ENCODE measurements around the gene SGO2. TPM values are rescaled to one million over a fixed set of nuclear protein-coding genes. Genes with fewer than 3 reads are reported as not detected.

SGO2 gene
- total RNA-seq, 2 experiments from 2014 or later = 50.2 to 58.4 TPM

DNA sequence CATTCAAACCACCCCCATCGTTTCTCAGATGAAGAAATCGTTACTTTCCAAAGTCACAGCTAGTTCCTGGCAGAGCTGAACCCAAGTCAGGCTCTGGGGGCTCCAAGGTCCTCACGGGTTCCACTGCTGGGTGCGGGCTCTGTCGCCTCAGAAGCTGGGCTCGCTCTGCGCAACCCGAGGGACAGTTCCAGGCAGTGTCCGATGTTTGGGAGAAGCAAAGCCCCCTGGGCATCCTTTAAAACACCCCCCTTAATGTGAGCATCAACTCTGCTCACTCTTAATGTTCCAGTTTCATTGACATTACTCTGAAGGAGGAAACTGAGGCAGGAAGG, 60.6 kb downstream of the SGO2 start:
- CTCF ChIA-PET = interaction anchor here (0.7 to 1.6 kb wide), 4 partner anchors 30 to 635 kb away, joined by 3 to 4 read pairs (median 3); no protein-coding TSS in a partner anchor
- no peak for ATAC-seq
- H3K27ac Mint-ChIP-seq = no peak overlapping the region
- intact Hi-C loops (cut with micrococcal nuclease) = no loop called here
- no peak overlapping the region for H3K4me3 Mint-ChIP-seq
- H3K27me3 Mint-ChIP-seq = peaks cover 11% of the 10 kb centered on the region
- no peaks in the 10 kb centered on the region for H3K36me3 Mint-ChIP-seq (ENCODE audit: low read depth)
- no peak for DNase-seq
- peaks cover 4% of the 10 kb centered on the region for H3K4me1 Mint-ChIP-seq (ENCODE audit: low read depth)
- POLR2A ChIA-PET = interaction anchor here (1.0 kb wide), 1 partner anchor 156 kb away, joined by 3 read pairs; no protein-coding TSS in a partner anchor
- TF ChIP-seq, protein P1, sequence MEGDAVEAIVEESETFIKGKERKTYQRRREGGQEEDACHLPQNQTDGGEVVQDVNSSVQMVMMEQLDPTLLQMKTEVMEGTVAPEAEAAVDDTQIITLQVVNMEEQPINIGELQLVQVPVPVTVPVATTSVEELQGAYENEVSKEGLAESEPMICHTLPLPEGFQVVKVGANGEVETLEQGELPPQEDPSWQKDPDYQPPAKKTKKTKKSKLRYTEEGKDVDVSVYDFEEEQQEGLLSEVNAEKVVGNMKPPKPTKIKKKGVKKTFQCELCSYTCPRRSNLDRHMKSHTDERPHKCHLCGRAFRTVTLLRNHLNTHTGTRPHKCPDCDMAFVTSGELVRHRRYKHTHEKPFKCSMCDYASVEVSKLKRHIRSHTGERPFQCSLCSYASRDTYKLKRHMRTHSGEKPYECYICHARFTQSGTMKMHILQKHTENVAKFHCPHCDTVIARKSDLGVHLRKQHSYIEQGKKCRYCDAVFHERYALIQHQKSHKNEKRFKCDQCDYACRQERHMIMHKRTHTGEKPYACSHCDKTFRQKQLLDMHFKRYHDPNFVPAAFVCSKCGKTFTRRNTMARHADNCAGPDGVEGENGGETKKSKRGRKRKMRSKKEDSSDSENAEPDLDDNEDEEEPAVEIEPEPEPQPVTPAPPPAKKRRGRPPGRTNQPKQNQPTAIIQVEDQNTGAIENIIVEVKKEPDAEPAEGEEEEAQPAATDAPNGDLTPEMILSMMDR (IDR thresholded peaks at IDR 0.05) = no peak
- H3K9me3 Mint-ChIP-seq = no peaks in the 10 kb centered on the region

DNA sequence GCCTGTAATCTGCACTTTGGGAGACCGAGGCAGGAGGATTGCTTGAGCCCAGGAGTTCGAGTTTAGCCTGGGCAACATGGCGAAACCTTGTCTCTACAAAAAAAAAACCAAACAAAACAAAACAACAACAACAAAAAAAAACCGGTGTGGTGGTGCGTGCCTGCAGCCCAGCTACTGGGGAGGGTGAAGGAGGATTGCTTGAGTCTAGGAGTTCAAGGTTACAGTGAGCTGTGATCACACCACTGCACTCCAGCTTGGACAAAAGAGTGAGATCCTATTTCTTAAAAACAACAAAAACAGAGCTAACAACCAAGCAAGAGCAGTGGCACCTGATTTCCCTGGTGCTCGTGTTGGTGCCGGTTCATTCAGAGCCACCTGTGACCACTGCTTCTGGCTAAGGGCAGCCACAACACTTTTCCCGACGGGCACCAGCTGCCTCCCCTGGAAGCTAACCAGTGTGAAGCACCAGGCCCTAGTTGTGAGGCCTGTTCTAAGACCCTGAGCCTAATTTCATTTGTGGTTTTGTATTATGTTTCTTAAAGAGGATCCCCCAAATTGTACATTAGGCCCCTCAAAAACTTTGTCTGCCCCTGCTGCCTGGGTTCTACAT, 61.1 kb downstream of the SGO2 start:
- intact Hi-C loops (cut with micrococcal nuclease) = no loop called here
- no peaks in the 10 kb centered on the region for H3K36me3 Mint-ChIP-seq (ENCODE audit: low read depth)
- no peak for DNase-seq
- H3K4me3 Mint-ChIP-seq = no peak overlapping the region
- POLR2A ChIA-PET = interaction anchor here (0.7 to 1.0 kb wide), 2 partner anchors 156 to 254 kb away, joined by 3 read pairs; no protein-coding TSS in a partner anchor
- H3K27ac Mint-ChIP-seq = no peak overlapping the region
- TF ChIP-seq, protein P1 (IDR thresholded peaks at IDR 0.05) = no peak
- no peaks in the 10 kb centered on the region for H3K9me3 Mint-ChIP-seq
- H3K27me3 Mint-ChIP-seq = peaks cover 14% of the 10 kb centered on the region
- H3K4me1 Mint-ChIP-seq (ENCODE audit: low read depth) = peaks cover 4% of the 10 kb centered on the region
- CTCF ChIA-PET = interaction anchor here (0.7 to 2.2 kb wide), 5 partner anchors 11 to 636 kb away, joined by 3 to 7 read pairs (median 3); no protein-coding TSS in a partner anchor
- no peak for ATAC-seq

DNA sequence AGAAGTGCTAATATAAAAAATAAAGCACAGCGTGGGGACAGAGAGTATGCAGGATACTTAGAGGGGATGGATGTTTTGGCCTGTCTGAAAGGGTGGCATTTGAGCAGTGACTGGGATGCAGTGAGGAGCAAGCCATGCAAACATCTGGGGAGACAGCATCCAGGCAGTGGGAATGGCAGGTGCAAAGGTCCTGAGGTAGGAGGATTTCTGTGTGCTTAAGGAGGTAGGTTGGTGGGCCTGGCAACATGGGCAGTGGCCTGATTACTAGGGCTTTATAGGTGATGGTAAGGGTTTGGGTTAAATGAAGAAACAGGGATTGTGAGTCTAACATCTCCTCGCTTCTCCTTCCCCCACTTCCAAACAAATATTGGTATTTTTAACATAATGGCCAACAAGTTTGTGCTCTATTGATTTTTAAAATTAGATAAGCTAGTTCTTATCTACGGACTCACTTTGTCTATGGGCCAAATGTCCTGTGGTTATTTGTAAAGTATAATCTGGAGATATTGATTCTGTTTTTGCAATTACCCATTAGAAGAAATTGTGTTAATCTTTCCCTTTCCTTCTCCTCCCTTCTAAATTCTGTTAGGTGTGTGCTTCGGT, 62.2 kb downstream of the SGO2 start:
- Mint-ChIP-seq H3K9me3 (no peaks in the 10 kb centered on the region), H3K4me3 (no peak overlapping the region), H3K27ac (no peak overlapping the region), H3K4me1 (ENCODE audit: low read depth) (peaks cover 4% of the 10 kb centered on the region), H3K27me3 (peaks cover 14% of the 10 kb centered on the region), H3K36me3 (ENCODE audit: low read depth) (no peaks in the 10 kb centered on the region)
- no peak for DNase-seq
- no peak for ATAC-seq
- ChIA-PET CTCF (interaction anchor here (0.7 to 2.2 kb wide), 4 partner anchors 9 to 110 kb away, joined by 3 to 7 read pairs (median 3); no protein-coding TSS in a partner anchor), POLR2A (no interaction called here)
- TF ChIP-seq, protein P1 (IDR thresholded peaks at IDR 0.05) = no peak
- intact Hi-C loops (cut with micrococcal nuclease) = no loop called here

DNA sequence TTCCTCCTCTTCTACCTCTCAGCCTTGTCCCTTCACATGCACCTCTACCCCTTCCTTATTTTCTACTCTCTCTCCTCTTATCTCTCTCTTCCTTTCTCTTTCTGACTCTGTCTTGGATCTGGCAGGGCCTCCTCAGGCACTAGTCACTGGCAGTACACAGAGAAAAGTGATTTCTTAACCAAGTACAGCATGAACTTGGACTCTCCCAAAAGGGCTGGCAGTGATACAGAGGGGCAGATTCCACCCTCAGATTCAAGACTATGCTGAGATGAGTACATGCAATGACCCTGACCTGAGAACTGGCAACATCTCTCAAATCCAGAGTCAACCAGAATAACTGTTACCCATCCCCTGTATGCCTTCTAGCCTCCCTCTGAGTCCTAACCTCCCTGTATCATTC, 64.1 kb downstream of the SGO2 start:
- intact Hi-C loops (cut with micrococcal nuclease) = no loop called here
- POLR2A ChIA-PET = no interaction called here
- CTCF ChIA-PET = no interaction called here
- no peak for ATAC-seq
- no peak overlapping the region for H3K27ac Mint-ChIP-seq
- peaks cover 9% of the 10 kb centered on the region for H3K27me3 Mint-ChIP-seq
- H3K36me3 Mint-ChIP-seq (ENCODE audit: low read depth) = no peaks in the 10 kb centered on the region
- no peak for DNase-seq
- H3K9me3 Mint-ChIP-seq = no peaks in the 10 kb centered on the region
- H3K4me1 Mint-ChIP-seq (ENCODE audit: low read depth) = peaks cover 4% of the 10 kb centered on the region
- TF ChIP-seq, protein P1 (IDR thresholded peaks at IDR 0.05) = no peak
- no peak overlapping the region for H3K4me3 Mint-ChIP-seq

DNA sequence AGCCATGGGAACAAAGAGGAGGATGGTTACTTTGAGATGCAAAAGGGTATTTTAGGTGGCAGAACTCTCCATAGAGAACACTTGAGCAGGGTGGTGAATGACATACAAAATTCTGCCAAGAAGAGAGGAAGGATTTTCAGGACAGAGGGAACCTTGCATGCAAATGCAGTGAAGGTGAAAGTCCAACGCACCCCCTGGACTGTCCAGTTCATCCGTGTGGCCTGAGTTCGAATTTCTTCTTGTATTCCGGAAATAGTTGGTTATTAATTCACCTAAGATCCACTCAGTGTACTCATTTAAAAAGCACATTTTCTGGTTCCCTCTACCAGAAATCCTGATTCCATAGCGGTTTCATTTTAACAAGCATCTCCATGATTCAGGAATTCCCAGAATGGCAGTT, 65.3 kb downstream of the SGO2 start:
- Mint-ChIP-seq H3K27me3 (peaks cover 7% of the 10 kb centered on the region), H3K27ac (no peak overlapping the region), H3K4me3 (no peak overlapping the region), H3K36me3 (ENCODE audit: low read depth) (no peaks in the 10 kb centered on the region), H3K9me3 (no peaks in the 10 kb centered on the region), H3K4me1 (ENCODE audit: low read depth) (no peaks in the 10 kb centered on the region)
- no peak for DNase-seq
- ChIA-PET POLR2A (no interaction called here), CTCF (interaction anchor here (1.0 to 1.4 kb wide), 3 partner anchors 13 to 32 kb away, joined by 3 read pairs; no protein-coding TSS in a partner anchor)
- intact Hi-C loops (cut with micrococcal nuclease) = no loop called here
- TF ChIP-seq, protein P1 (IDR thresholded peaks at IDR 0.05) = no peak
- ATAC-seq = no peak
